ENCODE data around the gene PDCD1LG2. TPM values are rescaled to one million over a fixed set of nuclear protein-coding genes. Genes with fewer than 3 reads are reported as not detected.

Gene PDCD1LG2
- total RNA-seq, 2 experiments from 2014 or later: 0.44 to 1.0 TPM

Other genes with a start within 250 kb of the PDCD1LG2 start
- gene RLN2, start 205.8 kb upstream of the PDCD1LG2 start, total RNA-seq: 1 to 10 TPM; 3.5 to 4.5 TPM
- gene RLN1, start 170.7 kb upstream of the PDCD1LG2 start, total RNA-seq: 1 to 10 TPM; 2.2 to 2.9 TPM
- 10 to 100 TPM; 25.5 to 27.0 TPM for gene PLGRKT, start 72.6 kb upstream of the PDCD1LG2 start, total RNA-seq
- gene CD274, start 60.0 kb upstream of the PDCD1LG2 start, total RNA-seq: 1 to 10 TPM; 6.8 to 9.8 TPM
- 10 to 100 TPM; 20.7 to 21.4 TPM for gene RIC1, start 118.6 kb downstream of the PDCD1LG2 start, total RNA-seq